GM19395 (cell line): Measurements from ENCODE around the gene NEUROG1.
A peak's percentile ranks its signal among the peaks of the same experiment; 100 is the strongest.

Experiments
- ATAC-seq: cut with Tn5 transposase; IDR thresholded peaks from one replicate; pipeline ENCODE4 v1.9.1; 2021; ENCODE audit warnings: mild to moderate bottlenecking, moderate library complexity; ENCODE audit not compliant: unreplicated experiment

Gene NEUROG1

GRCh38 chr5:135565266-135565665 is 29.5 kb upstream of the NEUROG1 start:
- ATAC-seq, result no peak

- no peak for ATAC-seq
Measured at GRCh38 chr5:135564331-135564730, 28.6 kb upstream of the NEUROG1 start.

GRCh38 chr5:135561266-135561665 is 25.5 kb upstream of the NEUROG1 start:
- no peak for ATAC-seq

- peak; percentile 96 for ATAC-seq
Measured at GRCh38 chr5:135560858-135561257, 25.1 kb upstream of the NEUROG1 start.

- no peak for ATAC-seq
Measured at GRCh38 chr5:135559354-135559753, 23.6 kb upstream of the NEUROG1 start.

GRCh38 chr5:135557076-135557838 is 21.5 kb upstream of the NEUROG1 start:
- ATAC-seq, result no peak

GRCh38 chr5:135556620-135557019 is 20.9 kb upstream of the NEUROG1 start:
- ATAC-seq, result no peak

- no peak for ATAC-seq
Measured at GRCh38 chr5:135555530-135555929, 19.8 kb upstream of the NEUROG1 start.

GRCh38 chr5:135553688-135554462 is 18.1 kb upstream of the NEUROG1 start:
- no peak for ATAC-seq

- peak; percentile 76 for ATAC-seq
Measured at GRCh38 chr5:135551593-135552447, 16.1 kb upstream of the NEUROG1 start.

GRCh38 chr5:135549413-135549812 is 13.6 kb upstream of the NEUROG1 start:
- ATAC-seq, result no peak

GRCh38 chr5:135547590-135548254 is 12.0 kb upstream of the NEUROG1 start:
- ATAC-seq, result no peak

- ATAC-seq, result no peak
Measured at GRCh38 chr5:135546912-135547311, 11.1 kb upstream of the NEUROG1 start.

- no peak for ATAC-seq
Measured at GRCh38 chr5:135546101-135546500, 10.3 kb upstream of the NEUROG1 start.

- ATAC-seq, result no peak
Measured at GRCh38 chr5:135545099-135545498, 9.3 kb upstream of the NEUROG1 start.

- no peak for ATAC-seq
Measured at GRCh38 chr5:135543485-135544304, 7.9 kb upstream of the NEUROG1 start.

- ATAC-seq, result no peak
Measured at GRCh38 chr5:135543001-135543484, 7.3 kb upstream of the NEUROG1 start.

GRCh38 chr5:135541807-135542502 is 6.2 kb upstream of the NEUROG1 start:
- ATAC-seq, result no peak

GRCh38 chr5:135539430-135540005 is 3.8 kb upstream of the NEUROG1 start:
- ATAC-seq, result no peak
